ACC112 (cell line): Measurements from ENCODE around the gene KIF15.

Experiments used
- H2AFZ ChIP-seq: fragments of 200-600 bp; sonication (generic); one replicate; pipeline ENCODE4 v1.6.0; 2017; ENCODE audit warnings: antibody characterized with exemption, low read length; ENCODE audit not compliant: unreplicated experiment
- H3K27ac ChIP-seq: fragments of 200-600 bp; sonication (generic); 2 replicates; pipeline ENCODE4 v1.5.1; 2014; ENCODE audit warnings: low read depth, mild to moderate bottlenecking, antibody characterized with exemption, low read length, moderate library complexity
- H3K27me3 ChIP-seq: fragments of 200-600 bp; sonication (generic); 2 replicates; pipeline ENCODE4 v1.6.1; 2014; ENCODE audit warnings: mild to moderate bottlenecking, antibody characterized with exemption, low read length, moderate library complexity, mixed read lengths; ENCODE audit not compliant: insufficient read depth
- H3K36me3 ChIP-seq: fragments of 200-600 bp; sonication (generic); 2 replicates; pipeline ENCODE4 v1.6.1; 2016; ENCODE audit warnings: mild to moderate bottlenecking, antibody characterized with exemption, low read length, moderate library complexity, mixed read lengths; ENCODE audit not compliant: insufficient read depth
- H3K4me1 ChIP-seq: fragments of 200-600 bp; sonication (generic); one replicate; pipeline ENCODE4 v1.6.1; 2016; ENCODE audit warnings: low read length, mixed read lengths; ENCODE audit not compliant: insufficient read depth, unreplicated experiment, control insufficient read depth
- H3K4me3 ChIP-seq: fragments of 200-600 bp; sonication (generic); 2 replicates; pipeline ENCODE4 v1.5.1; 2014; ENCODE audit warnings: mild to moderate bottlenecking, low read depth, low read length
- H3K79me2 ChIP-seq: fragments of 200-600 bp; sonication (generic); one replicate; pipeline ENCODE4 v1.6.0; 2016; ENCODE audit warnings: low read length; ENCODE audit not compliant: control insufficient read depth, unreplicated experiment, insufficient read depth

KIF15 gene

DNA sequence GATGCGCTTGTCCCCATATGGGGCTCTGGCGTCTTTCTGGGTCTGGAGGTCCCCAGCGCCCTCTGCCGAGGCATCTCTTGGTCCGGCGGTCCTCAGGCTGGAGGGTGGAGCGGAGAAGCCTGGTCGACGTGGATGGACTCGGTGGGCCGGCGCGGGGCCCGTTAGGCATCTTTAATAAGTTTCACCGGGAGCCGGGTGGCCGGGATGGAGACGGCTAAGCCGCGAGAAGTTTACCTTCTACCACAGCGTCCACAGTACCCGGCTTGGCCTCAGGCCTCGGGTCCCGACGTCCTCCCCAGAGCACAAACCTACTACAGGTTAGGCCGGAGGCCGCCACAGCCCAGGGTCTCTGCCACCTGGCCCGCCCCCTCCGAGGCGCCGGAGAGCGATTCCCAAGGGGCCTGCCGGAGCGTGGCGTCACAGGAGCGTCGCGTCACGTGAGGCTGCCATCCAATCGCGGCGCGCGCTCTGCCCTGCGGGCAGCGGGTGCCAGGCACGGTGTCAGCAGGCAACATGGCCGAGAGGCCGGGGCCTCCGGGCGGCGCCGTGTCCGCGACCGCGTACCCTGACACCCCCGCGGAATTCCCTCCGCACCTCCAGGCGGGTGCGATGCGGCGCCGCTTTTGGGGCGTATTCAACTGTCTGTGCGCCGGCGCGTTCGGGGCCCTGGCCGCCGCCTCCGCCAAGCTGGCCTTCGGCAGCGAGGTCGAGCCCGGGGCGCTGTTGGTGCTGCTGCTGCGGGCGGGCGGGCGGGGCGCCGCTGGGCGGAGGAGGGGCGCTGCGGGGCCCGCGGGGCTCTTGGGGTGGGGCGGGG lies 100.0 kb downstream of the KIF15 start, which contains the start of gene TMEM42:
TMEM42 (plus strand) TSS at position 501 of the 814 bp plus-strand sequence; CDS start at position 514, 13 bp downstream.
- peaks cover 6% of the 10 kb centered on the region for H3K4me1 ChIP-seq
- H3K4me3 ChIP-seq: peak within 1 kb of the TSS; percentile 81
- H3K79me2 ChIP-seq: peaks cover 21% of the 10 kb centered on the region
- H2AFZ ChIP-seq: peak within 1 kb of the TSS; percentile 48
- no peaks in the 10 kb centered on the region for H3K27me3 ChIP-seq
- peak within 1 kb of the TSS; percentile 74 for H3K27ac ChIP-seq
- H3K36me3 ChIP-seq: peaks cover 19% of the 10 kb centered on the region; the same call in 1 of the 2 replicates

DNA sequence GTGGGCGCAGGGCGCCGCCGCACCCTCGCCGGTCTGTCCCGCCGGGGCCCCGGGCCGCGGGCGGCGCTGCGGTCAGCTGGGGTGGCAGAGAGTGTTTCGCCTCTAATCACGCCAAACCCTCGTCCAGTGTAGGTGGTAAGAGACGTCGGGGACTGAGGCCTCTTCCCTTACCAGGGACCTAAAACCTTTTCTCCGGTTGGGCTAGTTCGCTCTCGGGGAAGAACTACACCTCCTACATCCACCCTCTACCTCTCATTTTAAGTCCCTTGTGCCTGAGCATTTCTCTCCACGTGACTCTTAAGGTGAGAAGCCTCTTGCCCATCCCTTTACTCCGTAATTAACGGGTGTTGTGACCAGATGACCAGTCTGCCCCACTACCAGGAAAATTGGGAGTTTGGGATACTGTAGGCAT lies 100.6 kb downstream of the KIF15 start:
- peak overlapping the region; percentile 74 for H3K27ac ChIP-seq
- H3K4me3 ChIP-seq: peak overlapping the region; percentile 81
- no peaks in the 10 kb centered on the region for H3K27me3 ChIP-seq
- peaks cover 21% of the 10 kb centered on the region for H3K79me2 ChIP-seq
- peaks cover 25% of the 10 kb centered on the region; the same call in 1 of the 2 replicates for H3K36me3 ChIP-seq
- peak overlapping the region; percentile 44 for H2AFZ ChIP-seq
- peaks cover 6% of the 10 kb centered on the region for H3K4me1 ChIP-seq

DNA sequence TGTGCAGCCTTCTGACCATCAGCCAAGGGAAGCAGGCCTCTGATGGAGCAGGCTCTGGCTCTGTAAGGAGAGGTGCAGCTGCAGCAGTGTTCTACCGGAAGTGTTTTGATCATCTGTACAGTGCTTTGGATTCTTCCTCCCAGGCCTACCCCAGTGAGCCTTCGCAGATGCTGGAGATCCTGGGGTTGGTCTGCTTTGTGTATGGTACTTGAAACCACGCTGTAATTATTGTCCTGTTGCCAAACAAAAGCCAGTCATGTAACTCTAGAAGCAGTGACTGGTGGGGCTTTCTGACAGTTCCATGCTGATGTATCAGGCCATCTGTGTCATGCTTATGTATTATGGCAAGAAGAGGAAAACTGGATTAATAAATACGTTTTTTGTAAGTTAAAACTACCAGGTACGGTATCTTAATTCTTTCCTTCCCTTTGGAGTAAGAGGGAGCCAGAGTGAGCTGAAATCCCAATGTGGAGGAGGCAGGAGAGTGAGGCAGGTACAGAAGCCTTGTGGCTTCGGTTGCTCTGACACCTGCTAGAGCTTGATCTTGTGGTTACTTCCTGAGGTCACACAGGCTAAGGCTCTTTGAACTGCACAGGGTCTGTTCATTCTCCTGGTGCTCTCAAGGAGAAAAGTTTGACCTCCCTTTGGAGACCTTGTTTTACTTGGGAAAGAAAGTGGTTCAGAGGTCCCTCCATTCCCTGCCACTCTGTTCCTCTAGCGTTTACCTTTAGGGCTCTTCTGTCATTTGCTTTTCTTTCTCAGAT lies 103.9 kb downstream of the KIF15 start:
- H3K4me3 ChIP-seq: no peak overlapping the region
- peaks cover 26% of the 10 kb centered on the region; the same call in 1 of the 2 replicates for H3K36me3 ChIP-seq
- peaks cover 21% of the 10 kb centered on the region for H3K79me2 ChIP-seq
- H3K4me1 ChIP-seq: peaks cover 6% of the 10 kb centered on the region
- no peak overlapping the region for H3K27ac ChIP-seq
- H3K27me3 ChIP-seq: no peaks in the 10 kb centered on the region
- no peak overlapping the region for H2AFZ ChIP-seq

DNA sequence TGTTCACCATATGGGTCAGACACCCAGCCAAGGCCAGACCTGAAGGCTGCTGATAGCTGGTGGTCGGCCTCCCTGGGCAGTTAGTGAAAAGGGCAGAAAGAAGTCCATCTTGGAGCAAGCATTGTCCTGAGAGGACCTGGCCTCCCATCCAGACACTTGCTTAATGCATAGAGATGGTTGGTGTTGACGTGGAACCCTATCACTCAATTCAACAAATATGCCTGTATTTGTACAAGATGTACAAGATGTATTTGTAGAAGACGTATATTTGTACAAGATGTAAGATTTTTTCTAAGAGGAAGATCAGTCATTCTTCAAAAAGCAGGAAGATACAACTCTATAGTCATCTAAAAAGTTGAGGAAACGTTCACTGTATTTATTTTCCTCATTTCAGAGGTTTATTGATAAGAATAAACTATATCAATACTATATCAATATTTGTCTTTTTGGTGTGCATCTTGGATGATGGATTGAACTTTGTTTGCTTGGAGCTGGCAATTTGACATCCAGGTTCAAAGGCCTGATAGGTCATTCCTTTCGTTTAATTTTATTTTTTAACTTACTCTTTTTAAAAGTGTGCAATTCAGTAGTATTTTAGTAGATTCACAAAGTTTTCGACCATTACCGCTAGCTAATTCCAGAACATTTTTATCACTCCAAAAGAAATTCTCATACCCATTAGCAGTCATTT lies 106.0 kb downstream of the KIF15 start:
- Histone ChIP-seq H3K27me3 (no peaks in the 10 kb centered on the region), H3K4me3 (no peak overlapping the region), H2AFZ (no peak overlapping the region), H3K4me1 (peaks cover 5% of the 10 kb centered on the region), H3K27ac (no peak overlapping the region), H3K36me3 (peaks cover 26% of the 10 kb centered on the region; the same call in 1 of the 2 replicates), H3K79me2 (peaks cover 17% of the 10 kb centered on the region)

DNA sequence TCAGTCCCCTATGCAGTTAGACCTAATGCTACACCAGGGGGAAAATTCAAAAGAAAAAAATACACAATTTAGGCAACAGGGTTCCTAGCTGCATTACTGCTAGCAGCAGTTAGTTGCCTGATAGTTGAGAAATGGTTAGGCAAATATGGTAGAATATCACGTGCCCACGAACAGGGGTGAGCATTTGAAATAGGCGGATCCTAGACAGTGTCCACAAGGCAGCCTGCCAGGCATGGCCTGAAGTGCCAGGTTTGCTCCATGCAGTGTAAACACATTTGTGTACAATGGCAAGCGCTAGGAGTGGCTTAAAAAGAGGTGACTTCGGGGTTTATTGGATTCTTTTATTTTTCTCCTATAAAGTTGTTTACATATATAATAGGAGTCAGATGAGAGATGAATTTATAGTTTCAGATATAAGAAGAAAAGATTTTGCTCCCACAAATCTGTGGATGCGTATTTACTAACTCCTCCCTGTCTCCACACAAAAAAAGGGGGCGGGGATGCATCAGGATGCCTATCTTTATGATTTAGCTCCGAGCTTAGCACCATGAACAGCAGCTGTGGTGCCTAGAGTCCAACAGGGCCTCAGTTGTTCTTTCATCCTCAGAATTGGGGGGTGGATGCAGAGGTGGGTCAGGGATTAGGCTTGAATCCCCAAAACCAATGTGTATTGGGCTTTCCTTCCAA lies 108.9 kb downstream of the KIF15 start:
- Histone ChIP-seq H3K79me2 (no peaks in the 10 kb centered on the region), H2AFZ (no peak overlapping the region), H3K27ac (no peak overlapping the region), H3K27me3 (no peaks in the 10 kb centered on the region), H3K4me3 (no peak overlapping the region), H3K4me1 (no peaks in the 10 kb centered on the region), H3K36me3 (peaks cover 13% of the 10 kb centered on the region; the same call in 1 of the 2 replicates)

DNA sequence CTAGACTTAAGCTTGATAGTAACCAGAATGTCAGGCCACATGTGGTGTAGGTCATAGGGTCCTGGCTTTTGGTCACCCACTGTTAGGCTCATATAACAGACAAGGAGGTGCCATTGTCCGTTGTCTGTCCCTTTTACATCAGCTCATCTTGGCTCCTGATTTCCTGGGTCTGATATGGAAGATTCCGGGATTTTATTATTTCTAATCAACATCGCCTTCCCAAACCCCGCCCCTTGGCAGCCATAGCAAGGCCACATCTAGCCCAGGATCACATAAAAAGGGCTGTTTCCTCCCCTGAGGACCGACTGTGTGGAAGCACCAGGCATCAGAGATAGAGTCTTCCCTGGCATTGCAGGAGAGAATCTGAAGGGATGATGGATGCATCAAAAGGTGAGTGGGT lies 112.7 kb downstream of the KIF15 start, which contains the start of gene TGM4:
TGM4 (plus strand) TSS at position 301 of the 400 bp plus-strand sequence; CDS start at position 372, 71 bp downstream.
- Histone ChIP-seq H3K36me3 (no peaks in the 10 kb centered on the region), H3K79me2 (no peaks in the 10 kb centered on the region), H2AFZ (no peak within 1 kb of the TSS), H3K4me3 (no peak within 1 kb of the TSS), H3K27ac (no peak within 1 kb of the TSS), H3K27me3 (no peaks in the 10 kb centered on the region), H3K4me1 (no peaks in the 10 kb centered on the region)

DNA sequence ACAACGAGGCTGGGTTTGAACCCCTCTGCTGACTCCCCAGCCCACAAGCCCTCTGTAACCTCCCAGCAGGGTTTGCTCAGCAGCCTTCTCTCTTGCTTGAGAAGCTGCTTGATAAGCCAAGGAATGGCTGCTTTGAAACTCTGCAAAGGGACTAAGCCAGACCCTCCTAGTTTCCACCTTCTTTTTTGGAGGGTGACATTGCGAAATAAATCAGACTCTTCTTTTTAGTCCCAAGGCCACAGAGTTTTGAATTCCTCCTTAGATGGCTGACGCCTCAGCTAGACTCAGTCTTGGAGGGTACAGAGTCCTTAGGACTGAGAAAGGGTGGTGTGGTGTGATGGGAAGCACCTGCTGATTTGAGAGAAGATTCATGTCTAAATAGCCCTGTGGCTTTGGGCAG lies 114.0 kb downstream of the KIF15 start:
- Histone ChIP-seq H3K4me3 (no peak overlapping the region), H3K79me2 (no peaks in the 10 kb centered on the region), H3K36me3 (no peaks in the 10 kb centered on the region), H3K4me1 (peaks cover 7% of the 10 kb centered on the region), H3K27me3 (no peaks in the 10 kb centered on the region), H2AFZ (no peak overlapping the region), H3K27ac (no peak overlapping the region)

DNA sequence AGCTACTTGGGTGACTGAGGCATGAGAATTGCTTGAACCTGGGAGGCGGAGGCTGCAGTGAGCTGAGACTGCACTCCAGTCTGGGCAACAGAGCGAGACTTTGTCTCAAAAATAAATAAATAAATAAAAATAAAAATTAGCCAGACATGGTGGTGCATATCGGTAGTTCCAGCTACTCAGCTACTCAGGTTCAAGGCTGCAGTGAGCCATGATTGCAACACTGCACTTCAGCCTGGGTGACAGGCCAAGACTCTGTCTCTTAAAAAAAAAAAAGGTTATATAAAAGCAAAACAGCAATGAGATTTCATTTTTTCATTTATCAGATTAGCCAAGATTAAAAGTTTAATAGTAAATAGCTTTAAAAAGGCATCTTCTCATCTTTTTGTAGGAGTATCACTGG lies 115.7 kb downstream of the KIF15 start:
- Histone ChIP-seq H3K79me2 (no peaks in the 10 kb centered on the region), H3K27me3 (no peaks in the 10 kb centered on the region), H3K4me3 (no peak overlapping the region), H2AFZ (no peak overlapping the region), H3K36me3 (no peaks in the 10 kb centered on the region), H3K4me1 (peaks cover 8% of the 10 kb centered on the region), H3K27ac (no peak overlapping the region)

DNA sequence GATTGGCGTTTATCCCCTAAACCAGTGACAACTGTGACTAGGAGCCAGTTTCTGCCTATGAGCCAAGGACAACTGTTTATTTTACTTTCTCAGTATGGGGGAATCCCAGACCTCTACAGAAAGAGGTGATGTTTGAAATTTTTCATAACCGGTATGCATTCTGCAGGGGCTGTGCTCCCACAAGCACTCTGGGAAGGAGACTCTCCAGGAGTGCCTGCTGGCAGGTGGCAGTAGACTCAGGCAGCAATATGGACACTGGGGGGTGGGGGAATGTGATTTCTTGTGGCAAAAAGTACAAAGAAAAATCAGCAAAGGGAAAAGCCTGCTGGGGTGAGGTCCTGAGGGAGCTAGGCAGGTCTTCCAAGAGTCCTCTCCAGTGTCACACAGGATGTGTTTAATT lies 118.7 kb downstream of the KIF15 start:
- Histone ChIP-seq H3K4me3 (no peak overlapping the region), H3K79me2 (no peaks in the 10 kb centered on the region), H3K27me3 (no peaks in the 10 kb centered on the region), H3K36me3 (no peaks in the 10 kb centered on the region), H3K27ac (no peak overlapping the region), H3K4me1 (peaks cover 32% of the 10 kb centered on the region), H2AFZ (no peak overlapping the region)
